SU-DHL-6 (cell line): ENCODE measurements around the gene TAS2R42.

ENCODE experiments used
- CTCF ChIP-seq: fragments of 200-600 bp; sonication (generic); IDR thresholded peaks from one replicate; pipeline ENCODE4 v1.5.1; 2017; ENCODE audit warnings: antibody characterized with exemption, mild to moderate bottlenecking, low read length, moderate library complexity; ENCODE audit not compliant: insufficient read depth, poor library complexity, severe bottlenecking
- EZH2phosphoT487 ChIP-seq: fragments of 200-600 bp; sonication (generic), shearing (Covaris generic); conservative IDR thresholded peaks from 2 replicates; pipeline ENCODE4 v1.6.1; 2018; ENCODE audit warnings: mild to moderate bottlenecking, antibody characterized with exemption, low read length, moderate library complexity, mixed read lengths

GRCh38 chr12:11202811-11203210, 16.1 kb upstream of the TAS2R42 start:
- TF ChIP-seq CTCF, result no peak
- TF ChIP-seq EZH2phosphoT487, result no peak
